NCI-H748 treated with DMSO at 0.1 percent for 48 hours (cell line): ENCODE measurements around the gene TNIP2.

Experiments used
- DNase-seq: peaks from one replicate; lab custom pipeline; 2025; lab: John Stamatoyannopoulos, UW

TNIP2 gene

GRCh38 chr4:2755821-2756690 is at the start of gene TNIP2:
Gene TNIP2, minus strand, starts transcription at chr4:2756336. Its CDS starts 47 bp downstream, at chr4:2756289.
- DNase-seq: peak; percentile 0

- no peak for DNase-seq
Measured at GRCh38 chr4:2804973-2805501, 48.9 kb upstream of the TNIP2 start.

- no peak for DNase-seq
Measured at GRCh38 chr4:2804449-2804972, 48.4 kb upstream of the TNIP2 start.

- DNase-seq: no peak
Measured at GRCh38 chr4:2803624-2804448, 47.7 kb upstream of the TNIP2 start.

- no peak for DNase-seq
Measured at GRCh38 chr4:2802618-2803531, 46.7 kb upstream of the TNIP2 start.

- no peak for DNase-seq
Measured at GRCh38 chr4:2800691-2801596, 44.8 kb upstream of the TNIP2 start.

- DNase-seq: no peak
Measured at GRCh38 chr4:2799971-2800690, 44.0 kb upstream of the TNIP2 start.

GRCh38 chr4:2799224-2799911 is 43.2 kb upstream of the TNIP2 start:
- DNase-seq: no peak

- no peak for DNase-seq
Measured at GRCh38 chr4:2798399-2799223, 42.5 kb upstream of the TNIP2 start.

GRCh38 chr4:2797545-2798305 is 41.6 kb upstream of the TNIP2 start:
- DNase-seq: no peak

GRCh38 chr4:2796849-2797544 is 40.9 kb upstream of the TNIP2 start:
- DNase-seq: no peak

GRCh38 chr4:2795893-2796848 is 40.0 kb upstream of the TNIP2 start:
- DNase-seq: no peak

GRCh38 chr4:2795300-2795892 is 39.3 kb upstream of the TNIP2 start:
- DNase-seq: no peak

GRCh38 chr4:2794486-2795299 is 38.6 kb upstream of the TNIP2 start:
- no peak for DNase-seq
